GM13977 (cell line): ENCODE results near the gene PTK6.
A peak's percentile ranks its signal among the peaks of the same experiment; 100 is the strongest.

ENCODE experiments used
- DNase-seq: peaks from one replicate; pipeline ENCODE4 v3.0.0; 2012; ENCODE audit warnings: low spot score
- in situ Hi-C: fragments of 300-500 bp; cut with MboI; formaldehyde crosslinking; loops from one replicate; pipeline ENCODE4 v1.12.0; 2022; ENCODE audit warnings: low sequenced_read_pairs, low pct_unique_long_range_greater_than_20kb, mixed read lengths, inconsistent platforms; ENCODE audit not compliant: unreplicated experiment
- TF ChIP-seq, protein P1 (sequence below): IDR thresholded peaks from 2 replicates; pipeline ENCODE4 v1.5.1; 2012; ENCODE audit warnings: mild to moderate bottlenecking, control low read depth; ENCODE audit not compliant: insufficient read depth; ENCODE audit errors: extremely low read depth, missing control alignments

The PTK6 gene

DNA sequence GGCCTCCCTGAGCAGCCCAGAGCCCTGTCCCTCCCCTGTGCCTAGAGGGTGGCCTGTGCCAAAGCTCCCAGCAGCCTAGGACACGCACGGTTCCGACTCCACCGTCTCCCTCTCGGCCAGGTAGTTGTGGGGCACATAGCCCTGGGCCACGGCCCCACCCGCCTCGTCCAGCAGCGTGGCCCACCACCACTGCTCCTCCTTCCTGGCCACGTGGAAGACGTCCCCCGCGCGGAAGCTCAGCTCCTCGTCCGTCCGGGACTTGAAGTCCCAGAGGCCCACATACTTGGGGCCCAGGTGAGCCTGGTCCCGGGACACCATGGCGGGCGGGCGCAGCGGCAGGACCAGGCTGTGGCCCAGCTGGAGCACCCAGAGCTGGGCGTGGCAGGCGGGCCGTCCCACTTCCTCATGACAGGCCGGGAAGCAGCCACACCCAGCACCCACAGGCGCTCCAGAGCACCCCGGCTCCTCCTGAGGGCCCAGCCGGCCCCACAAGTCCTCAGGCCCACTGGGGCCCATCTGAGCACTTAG is at the start of gene PTK6:
TSS of gene PTK6 (minus strand) at position 380 of the 528 bp plus-strand sequence. CDS start at position 318, 62 bp downstream.
- in situ Hi-C loops, result no loop called here
- TF ChIP-seq, protein P1, sequence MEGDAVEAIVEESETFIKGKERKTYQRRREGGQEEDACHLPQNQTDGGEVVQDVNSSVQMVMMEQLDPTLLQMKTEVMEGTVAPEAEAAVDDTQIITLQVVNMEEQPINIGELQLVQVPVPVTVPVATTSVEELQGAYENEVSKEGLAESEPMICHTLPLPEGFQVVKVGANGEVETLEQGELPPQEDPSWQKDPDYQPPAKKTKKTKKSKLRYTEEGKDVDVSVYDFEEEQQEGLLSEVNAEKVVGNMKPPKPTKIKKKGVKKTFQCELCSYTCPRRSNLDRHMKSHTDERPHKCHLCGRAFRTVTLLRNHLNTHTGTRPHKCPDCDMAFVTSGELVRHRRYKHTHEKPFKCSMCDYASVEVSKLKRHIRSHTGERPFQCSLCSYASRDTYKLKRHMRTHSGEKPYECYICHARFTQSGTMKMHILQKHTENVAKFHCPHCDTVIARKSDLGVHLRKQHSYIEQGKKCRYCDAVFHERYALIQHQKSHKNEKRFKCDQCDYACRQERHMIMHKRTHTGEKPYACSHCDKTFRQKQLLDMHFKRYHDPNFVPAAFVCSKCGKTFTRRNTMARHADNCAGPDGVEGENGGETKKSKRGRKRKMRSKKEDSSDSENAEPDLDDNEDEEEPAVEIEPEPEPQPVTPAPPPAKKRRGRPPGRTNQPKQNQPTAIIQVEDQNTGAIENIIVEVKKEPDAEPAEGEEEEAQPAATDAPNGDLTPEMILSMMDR, result no peak
- no peak for DNase-seq

- TF ChIP-seq, protein P1, result no peak
- in situ Hi-C loops, result no loop called here
- DNase-seq, result no peak
Measured at GRCh38 chr20:63586797-63587196, 49.6 kb upstream of the PTK6 start.

DNA sequence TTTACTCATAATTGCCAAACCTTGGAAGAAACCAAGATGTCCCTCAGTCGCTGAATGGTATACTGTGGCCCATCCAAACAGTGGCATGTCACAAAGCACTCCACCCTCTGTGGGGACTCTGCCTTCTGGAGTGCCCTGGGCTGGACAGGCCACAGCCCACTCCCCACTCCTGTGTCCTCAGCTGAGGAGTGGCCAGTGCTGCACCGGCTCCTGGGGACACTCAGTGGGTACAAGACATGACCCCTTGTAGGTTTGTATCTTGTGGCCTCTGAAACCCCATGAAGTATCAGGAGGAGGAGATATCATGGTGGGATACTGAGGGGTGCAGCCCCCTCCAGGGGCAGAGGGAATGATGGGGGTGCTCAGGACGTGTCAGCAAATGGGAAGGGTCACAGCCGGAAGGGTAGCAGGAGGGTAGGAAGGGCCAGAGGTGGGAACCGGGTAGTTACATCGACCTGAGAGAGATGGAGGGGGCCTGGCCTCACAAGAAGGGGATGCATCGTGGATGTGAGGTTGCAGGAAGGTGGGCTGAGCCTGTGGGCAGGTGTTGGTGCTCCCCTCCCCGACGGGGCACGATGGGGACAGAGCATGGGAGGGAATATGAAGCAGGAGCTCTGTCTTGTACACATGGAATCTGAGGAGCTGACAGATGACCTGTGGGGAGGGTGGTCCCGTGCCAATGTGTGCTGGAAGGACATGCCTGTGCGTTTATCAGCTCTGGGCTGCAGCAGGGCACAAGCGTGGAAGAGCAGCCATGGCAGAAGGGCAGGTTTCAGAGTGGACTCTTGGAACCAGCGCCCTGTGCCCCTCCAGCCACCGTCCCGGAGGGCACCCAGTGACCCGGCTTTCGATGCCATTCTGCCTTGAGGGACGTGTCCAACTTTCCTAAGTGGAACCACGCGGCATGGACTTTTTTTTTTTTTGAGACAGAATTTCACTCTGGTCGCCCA is 48.7 kb upstream of the PTK6 start:
- TF ChIP-seq, protein P1, result no peak
- no peak for DNase-seq
- in situ Hi-C loops, result no loop called here

DNA sequence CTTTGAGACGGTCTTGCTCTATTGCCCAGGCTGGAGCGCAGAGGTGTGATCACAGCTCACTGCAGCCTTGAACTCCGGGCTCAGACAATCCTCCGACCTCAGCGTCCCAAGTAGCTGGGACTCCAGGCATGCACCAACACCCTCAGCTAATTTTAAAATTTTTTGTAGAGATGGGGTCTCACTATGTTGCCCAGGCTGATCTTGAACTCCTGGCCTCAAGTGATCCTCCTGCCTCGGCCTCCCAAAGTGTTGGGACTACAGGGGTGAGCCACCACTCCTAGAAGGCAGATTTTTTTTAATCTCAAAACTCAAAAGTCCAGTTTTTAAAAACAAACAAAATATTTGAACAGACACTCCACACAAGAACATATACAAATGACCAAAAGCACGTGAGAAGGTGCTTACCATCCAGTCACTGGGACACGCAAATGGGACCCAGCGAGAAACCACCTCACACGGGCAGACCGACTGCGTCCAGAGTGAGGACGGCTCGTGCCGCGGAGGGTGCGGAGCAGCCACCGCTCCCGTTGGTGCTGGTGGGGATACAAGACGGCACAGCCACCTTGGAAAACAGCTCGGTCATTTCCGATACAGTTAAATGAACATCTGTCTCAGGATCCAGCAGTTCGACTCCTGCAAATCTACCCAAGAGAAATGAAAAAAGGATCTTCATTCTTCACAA is 45.3 kb upstream of the PTK6 start:
- in situ Hi-C loops, result no loop called here
- no peak for DNase-seq
- TF ChIP-seq, protein P1, result no peak

DNA sequence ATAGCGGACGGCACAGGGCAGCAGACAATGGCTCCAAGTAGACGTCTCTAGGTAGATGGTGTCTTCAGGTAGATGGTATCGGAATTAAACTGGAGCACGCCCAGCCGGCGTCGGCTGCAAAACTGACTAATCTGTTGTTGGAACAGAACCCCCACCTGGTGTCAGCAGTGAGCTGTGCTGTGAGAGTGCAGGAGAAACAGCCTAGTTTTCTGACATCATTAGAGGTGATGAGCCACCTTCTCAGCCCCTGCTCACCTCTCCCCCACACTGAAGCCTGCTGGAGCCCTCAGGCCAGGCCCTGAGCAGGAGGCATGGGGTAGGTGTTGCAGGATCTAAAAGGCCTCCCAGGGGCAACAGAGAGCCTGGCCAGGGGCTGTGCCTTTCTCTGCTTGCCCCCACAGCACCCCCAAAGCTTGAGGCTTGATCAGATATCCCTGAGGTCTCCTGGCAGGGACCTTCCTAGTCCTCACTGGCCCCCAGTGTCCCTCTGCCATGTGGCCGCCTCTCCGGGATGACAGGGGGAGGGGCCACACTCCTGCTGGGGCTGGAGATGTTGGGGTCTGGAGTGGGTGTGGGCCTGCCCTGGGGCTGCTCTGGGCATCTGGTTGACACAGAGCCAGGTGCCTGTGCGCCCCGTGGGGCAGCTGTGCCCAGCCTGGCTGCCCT is 43.8 kb upstream of the PTK6 start:
- DNase-seq, result peak; percentile 83
- in situ Hi-C loops, result no loop called here
- TF ChIP-seq, protein P1, result peak; percentile 72

DNA sequence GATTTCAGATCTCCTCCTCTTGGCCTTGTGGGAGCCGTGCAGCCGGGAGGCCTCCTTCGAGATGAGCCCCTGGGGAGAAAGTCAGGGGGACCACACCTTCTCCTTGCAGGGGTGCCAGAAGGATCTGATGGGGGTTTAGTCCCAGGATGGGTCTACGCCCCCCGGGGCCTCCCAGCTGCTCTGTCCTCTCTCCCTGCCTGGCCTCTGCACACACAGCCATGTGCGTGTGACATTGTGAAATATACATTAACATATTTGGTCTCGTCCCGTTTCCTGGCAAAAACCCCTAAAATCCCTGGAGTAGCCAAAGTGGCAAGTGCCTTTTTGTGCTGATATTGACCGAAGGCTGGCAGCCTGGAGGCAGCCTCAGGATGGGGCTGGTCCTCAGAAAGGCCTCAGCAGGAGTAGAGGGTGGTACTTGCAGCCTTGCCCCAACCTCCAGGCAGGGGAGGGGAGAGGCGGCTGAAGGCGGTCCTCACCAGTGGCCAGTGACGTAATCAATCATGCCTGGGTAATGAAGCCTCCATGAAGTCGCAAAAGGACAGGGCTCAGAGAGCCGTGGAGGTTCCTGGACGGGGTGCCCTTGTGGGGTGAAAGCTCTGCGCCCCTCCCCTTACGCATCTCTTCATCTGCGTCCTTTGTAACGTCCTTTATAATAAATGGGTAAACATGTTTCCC is 42.0 kb upstream of the PTK6 start:
- TF ChIP-seq, protein P1, result no peak
- no peak for DNase-seq
- in situ Hi-C loops, result no loop called here
